ENCODE data around the gene PCDHGA9. TPM values are rescaled to one million over a fixed set of nuclear protein-coding genes. Genes with fewer than 3 reads are reported as not detected.

The PCDHGA9 gene
- total RNA-seq, 1 donor: 4.7 TPM

- TF ChIP-seq, protein P1, sequence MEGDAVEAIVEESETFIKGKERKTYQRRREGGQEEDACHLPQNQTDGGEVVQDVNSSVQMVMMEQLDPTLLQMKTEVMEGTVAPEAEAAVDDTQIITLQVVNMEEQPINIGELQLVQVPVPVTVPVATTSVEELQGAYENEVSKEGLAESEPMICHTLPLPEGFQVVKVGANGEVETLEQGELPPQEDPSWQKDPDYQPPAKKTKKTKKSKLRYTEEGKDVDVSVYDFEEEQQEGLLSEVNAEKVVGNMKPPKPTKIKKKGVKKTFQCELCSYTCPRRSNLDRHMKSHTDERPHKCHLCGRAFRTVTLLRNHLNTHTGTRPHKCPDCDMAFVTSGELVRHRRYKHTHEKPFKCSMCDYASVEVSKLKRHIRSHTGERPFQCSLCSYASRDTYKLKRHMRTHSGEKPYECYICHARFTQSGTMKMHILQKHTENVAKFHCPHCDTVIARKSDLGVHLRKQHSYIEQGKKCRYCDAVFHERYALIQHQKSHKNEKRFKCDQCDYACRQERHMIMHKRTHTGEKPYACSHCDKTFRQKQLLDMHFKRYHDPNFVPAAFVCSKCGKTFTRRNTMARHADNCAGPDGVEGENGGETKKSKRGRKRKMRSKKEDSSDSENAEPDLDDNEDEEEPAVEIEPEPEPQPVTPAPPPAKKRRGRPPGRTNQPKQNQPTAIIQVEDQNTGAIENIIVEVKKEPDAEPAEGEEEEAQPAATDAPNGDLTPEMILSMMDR (IDR thresholded peaks at IDR 0.05; ENCODE audit: insufficient read depth, low read depth, low read length): no peak
- H3K4me3 ChIP-seq (ENCODE audit: low read depth, low read length): no peak overlapping the region
- no peak for DNase-seq (ENCODE audit: low read depth)
Measured at GRCh38 chr5:141440341-141440740, 37.8 kb downstream of the PCDHGA9 start.

GRCh38 chr5:141441571-141442170, 39.1 kb downstream of the PCDHGA9 start:
- TF ChIP-seq, protein P1 (IDR thresholded peaks at IDR 0.05; ENCODE audit: insufficient read depth, low read depth, low read length): no peak
- no peak overlapping the region for H3K4me3 ChIP-seq (ENCODE audit: low read depth, low read length)
- no peak for DNase-seq (ENCODE audit: low read depth)

Other genes with a start within 250 kb of the PCDHGA9 start
- gene PCDHB7, start 230.1 kb upstream of the PCDHGA9 start, total RNA-seq: under 0.01 and 0.43 TPM in 2 replicates
- under 0.01 TPM in 2 replicates for gene PCDHB8, start 225.0 kb upstream of the PCDHGA9 start, total RNA-seq
- under 0.01 and 0.32 TPM in 2 replicates for gene PCDHB16, start 220.4 kb upstream of the PCDHGA9 start, total RNA-seq
- gene PCDHB9, start 215.6 kb upstream of the PCDHGA9 start, total RNA-seq: under 0.01 and 0.64 TPM in 2 replicates
- under 0.01 and 0.32 TPM in 2 replicates for gene PCDHB10, start 210.4 kb upstream of the PCDHGA9 start, total RNA-seq
- 0.32 TPM in 1 of 2 replicates, not detected in the other for gene PCDHB11, start 203.2 kb upstream of the PCDHGA9 start, total RNA-seq
- gene PCDHB12, start 194.1 kb upstream of the PCDHGA9 start, total RNA-seq: under 0.01 TPM in 1 of 2 replicates, not detected in the other
- gene PCDHB13, start 188.9 kb upstream of the PCDHGA9 start, total RNA-seq: under 0.01 and 0.32 TPM in 2 replicates
- gene PCDHB14, start 179.4 kb upstream of the PCDHGA9 start, total RNA-seq: 0.32 and 0.43 TPM in 2 replicates
- under 0.01 TPM in 2 replicates for gene PCDHB15, start 157.4 kb upstream of the PCDHGA9 start, total RNA-seq
- gene SLC25A2, start 98.7 kb upstream of the PCDHGA9 start, total RNA-seq: under 0.01 and 0.64 TPM in 2 replicates
- 49.3 and 73.0 TPM in 2 replicates for gene TAF7, start 82.0 kb upstream of the PCDHGA9 start, total RNA-seq
- 0.64 and 0.86 TPM in 2 replicates for gene PCDHGA1, start 72.3 kb upstream of the PCDHGA9 start, total RNA-seq
- gene PCDHGA2, start 64.0 kb upstream of the PCDHGA9 start, total RNA-seq: 2.6 and 3.0 TPM in 2 replicates
- gene PCDHGA3, start 58.9 kb upstream of the PCDHGA9 start, total RNA-seq: 3.2 and 4.3 TPM in 2 replicates
- gene PCDHGB1, start 52.7 kb upstream of the PCDHGA9 start, total RNA-seq: 2.2 and 2.3 TPM in 2 replicates
- gene PCDHGA4, start 47.8 kb upstream of the PCDHGA9 start, total RNA-seq: 4.5 and 7.3 TPM in 2 replicates
- 2.3 and 2.6 TPM in 2 replicates for gene PCDHGB2, start 42.8 kb upstream of the PCDHGA9 start, total RNA-seq
- 1.3 and 1.9 TPM in 2 replicates for gene PCDHGA5, start 38.6 kb upstream of the PCDHGA9 start, total RNA-seq
- 3.9 and 5.2 TPM in 2 replicates for gene PCDHGB3, start 32.5 kb upstream of the PCDHGA9 start, total RNA-seq
- 4.7 and 4.8 TPM in 2 replicates for gene PCDHGA6, start 28.9 kb upstream of the PCDHGA9 start, total RNA-seq
- 3.5 and 4.5 TPM in 2 replicates for gene PCDHGA7, start 20.0 kb upstream of the PCDHGA9 start, total RNA-seq
- 11.0 and 13.4 TPM in 2 replicates for gene PCDHGB4, start 15.1 kb upstream of the PCDHGA9 start, total RNA-seq
- 3.0 and 3.2 TPM in 2 replicates for gene PCDHGA8, start 10.1 kb upstream of the PCDHGA9 start, total RNA-seq
- gene PCDHGB5, start 4.8 kb upstream of the PCDHGA9 start, total RNA-seq: 23.2 and 25.0 TPM in 2 replicates
- 4.2 and 4.3 TPM in 2 replicates for gene PCDHGB6, start 5.2 kb downstream of the PCDHGA9 start, total RNA-seq
- gene PCDHGA10, start 10.2 kb downstream of the PCDHGA9 start, total RNA-seq: 11.7 and 12.2 TPM in 2 replicates
- gene PCDHGB7, start 14.9 kb downstream of the PCDHGA9 start, total RNA-seq: 11.2 and 12.6 TPM in 2 replicates
- 11.0 and 15.5 TPM in 2 replicates for gene PCDHGA11, start 18.3 kb downstream of the PCDHGA9 start, total RNA-seq
- 15.5 and 18.7 TPM in 2 replicates for gene PCDHGA12, start 27.7 kb downstream of the PCDHGA9 start, total RNA-seq
- 35.4 and 36.3 TPM in 2 replicates for gene PCDHGC3, start 73.2 kb downstream of the PCDHGA9 start, total RNA-seq
- gene PCDHGC4, start 82.3 kb downstream of the PCDHGA9 start, total RNA-seq: 2.6 and 2.9 TPM in 2 replicates
- gene PCDHGC5, start 86.3 kb downstream of the PCDHGA9 start, total RNA-seq: 2.6 TPM in 2 replicates
- 22.9 and 26.8 TPM in 2 replicates for gene DIAPH1, start 216.2 kb downstream of the PCDHGA9 start, total RNA-seq
- 49.0 and 53.5 TPM in 2 replicates for gene HDAC3, start 234.1 kb downstream of the PCDHGA9 start, total RNA-seq
- 4.7 and 8.4 TPM in 2 replicates for gene RELL2, start 234.2 kb downstream of the PCDHGA9 start, total RNA-seq
- 24.2 and 25.8 TPM in 2 replicates for gene FCHSD1, start 248.6 kb downstream of the PCDHGA9 start, total RNA-seq

Measured in fibroblast of villous mesenchyme (primary cell).